PFSK-1 (cell line): Measurements from ENCODE around the gene LRRC26.

Source experiments
- POLR2AphosphoS5 ChIP-seq: IDR thresholded peaks from 2 replicates; pipeline ENCODE4 v1.6.1; 2012; ENCODE audit warnings: low read depth, mild to moderate bottlenecking, control low read depth, low read length, moderate library complexity
- TAF1 ChIP-seq: IDR thresholded peaks from 2 replicates; pipeline ENCODE4 v1.6.1; 2012; ENCODE audit warnings: low read length, control low read depth, borderline replicate concordance; ENCODE audit not compliant: insufficient read depth

DNA sequence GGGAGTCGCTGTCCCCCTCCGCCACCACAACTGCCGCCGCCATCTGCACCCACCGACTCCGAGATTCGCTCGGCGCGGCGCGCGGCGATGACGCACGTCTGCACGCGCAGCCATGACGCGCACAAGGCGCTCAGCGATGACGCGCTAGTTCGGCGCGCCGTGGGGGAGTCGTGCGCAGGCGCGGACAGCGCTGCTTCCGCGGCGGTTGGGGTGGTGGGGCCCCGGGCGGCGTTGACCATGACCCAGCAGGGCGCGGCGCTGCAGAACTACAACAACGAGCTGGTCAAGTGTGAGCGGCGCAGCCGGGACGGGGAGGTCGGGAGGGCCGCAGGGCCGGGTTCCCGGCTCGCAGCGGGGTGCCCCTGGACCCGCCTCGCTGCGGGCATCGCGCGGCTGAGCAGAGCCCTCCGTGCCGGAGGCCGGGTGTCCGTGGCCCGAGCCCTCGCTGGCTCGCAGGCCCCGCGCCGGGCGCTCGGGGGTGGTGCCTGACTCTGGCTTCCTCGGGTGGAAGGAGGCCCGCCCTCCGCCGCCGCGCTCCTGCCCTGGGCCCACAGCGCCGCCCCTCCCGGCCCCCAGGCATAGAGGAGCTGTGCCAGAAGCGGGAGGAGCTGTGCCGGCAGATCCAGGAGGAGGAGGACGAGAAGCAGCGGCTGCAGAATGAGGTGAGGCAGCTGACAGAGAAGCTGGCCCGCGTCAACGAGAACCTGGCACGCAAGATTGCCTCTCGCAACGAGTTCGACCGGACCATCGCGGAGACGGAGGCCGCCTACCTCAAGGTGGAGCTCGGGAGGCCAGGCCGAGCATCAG is 18.8 kb upstream of the LRRC26 start, which contains the start of the genes ANAPC2 and SSNA1:
- TF ChIP-seq TAF1 (peak; percentile 26; the same call in 1 of the 2 replicates), POLR2AphosphoS5 (peak; percentile 82)
